GM18498 (cell line): ENCODE measurements around the gene CEP104.
A peak's percentile ranks its signal among the peaks of the same experiment; 100 is the strongest.

ENCODE experiments used
- ATAC-seq: cut with Tn5 transposase; IDR thresholded peaks from one replicate; pipeline ENCODE4 v1.9.1; 2021; ENCODE audit warnings: mild to moderate bottlenecking, moderate library complexity; ENCODE audit not compliant: unreplicated experiment

CEP104 gene

GRCh38 chr1:3779912-3780416, 77.0 kb downstream of the CEP104 start:
- ATAC-seq = no peak

DNA sequence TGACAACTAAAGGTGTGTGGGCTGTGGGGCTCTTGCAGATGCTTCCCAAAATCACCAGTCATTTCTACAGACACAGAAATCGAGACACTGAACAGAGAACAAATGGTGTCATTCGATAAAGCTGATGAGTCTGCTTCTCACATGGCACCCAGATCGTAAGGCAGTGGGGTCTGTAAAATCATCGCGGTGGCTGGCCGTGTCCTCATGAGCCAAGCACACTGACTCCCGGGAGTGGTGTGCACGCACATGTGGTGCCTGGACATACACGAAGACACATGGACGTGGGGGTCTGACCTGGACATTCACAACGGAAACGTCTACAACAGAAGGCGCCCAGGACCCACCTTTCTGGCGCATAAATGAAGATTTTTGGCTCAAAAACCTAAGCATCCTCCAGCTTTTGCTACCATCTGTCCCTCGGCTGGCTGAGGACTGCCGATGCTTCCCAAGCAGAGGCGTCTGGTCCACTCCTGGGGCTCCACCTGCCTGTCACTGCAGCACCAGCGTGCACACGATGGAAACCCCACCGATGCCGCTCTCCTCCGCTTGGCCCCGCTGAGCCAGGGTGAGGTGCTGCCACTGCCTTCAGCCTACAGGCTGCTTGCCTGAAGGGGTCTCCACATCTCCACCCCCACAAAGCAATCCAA, 77.6 kb downstream of the CEP104 start:
- no peak for ATAC-seq

DNA sequence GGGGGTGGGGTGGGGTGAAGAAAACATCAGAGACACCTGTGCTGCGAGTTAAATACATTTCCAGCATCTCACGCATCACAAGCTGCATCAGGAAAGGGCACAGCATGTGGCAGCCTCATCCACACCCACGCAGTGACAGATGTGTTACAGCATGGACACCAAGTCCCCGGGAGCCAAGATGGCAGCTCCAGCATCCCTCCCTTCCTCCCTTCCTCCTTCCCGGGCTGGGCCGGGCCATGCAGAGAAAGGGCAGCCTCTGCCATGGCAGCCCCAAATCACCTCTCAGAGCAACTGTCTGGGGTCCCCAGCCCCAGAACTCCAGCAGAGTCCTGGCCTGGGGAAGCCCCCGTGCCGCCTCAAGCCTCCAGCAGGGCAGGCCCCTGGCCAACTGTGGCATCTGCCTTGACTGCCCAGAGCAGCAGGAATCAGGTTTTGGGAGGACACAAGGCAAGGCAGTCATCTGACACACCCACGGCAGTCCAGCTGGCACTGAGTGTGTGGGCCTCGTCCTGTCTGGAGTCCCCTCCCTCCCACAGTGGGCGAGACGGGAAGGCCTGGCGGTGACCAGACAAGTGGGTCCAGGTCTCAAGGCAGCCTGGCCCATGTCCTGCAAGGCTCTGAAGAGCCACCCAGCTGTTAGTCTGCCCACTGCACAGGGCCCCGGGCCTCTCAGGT, 78.3 kb downstream of the CEP104 start:
- no peak for ATAC-seq

- no peak for ATAC-seq
Measured at GRCh38 chr1:3777647-3778589, 79.1 kb downstream of the CEP104 start.

DNA sequence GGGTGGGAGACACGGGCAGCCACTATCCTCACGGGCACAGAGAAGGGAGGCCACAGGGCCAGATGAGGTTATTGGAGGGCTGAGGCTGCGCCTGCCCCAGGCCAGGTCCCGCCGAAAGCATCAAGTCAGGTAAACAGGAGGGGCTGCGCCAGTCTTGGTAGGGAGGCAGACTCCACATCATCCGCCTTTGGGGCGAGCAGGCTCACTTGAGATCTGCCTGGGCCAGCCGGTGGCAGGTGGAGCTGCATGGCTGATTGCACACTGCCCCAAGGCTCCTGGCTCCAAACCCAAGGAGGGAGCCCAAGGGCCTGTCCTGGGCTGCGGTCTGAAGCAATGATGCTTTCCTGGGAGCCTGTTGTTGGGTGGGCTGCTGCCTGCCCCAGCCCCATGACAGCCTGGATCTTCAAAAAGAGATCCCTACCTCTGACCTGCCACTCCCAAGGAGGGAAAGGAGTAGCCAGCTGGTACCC, 79.9 kb downstream of the CEP104 start:
- ATAC-seq = no peak

DNA sequence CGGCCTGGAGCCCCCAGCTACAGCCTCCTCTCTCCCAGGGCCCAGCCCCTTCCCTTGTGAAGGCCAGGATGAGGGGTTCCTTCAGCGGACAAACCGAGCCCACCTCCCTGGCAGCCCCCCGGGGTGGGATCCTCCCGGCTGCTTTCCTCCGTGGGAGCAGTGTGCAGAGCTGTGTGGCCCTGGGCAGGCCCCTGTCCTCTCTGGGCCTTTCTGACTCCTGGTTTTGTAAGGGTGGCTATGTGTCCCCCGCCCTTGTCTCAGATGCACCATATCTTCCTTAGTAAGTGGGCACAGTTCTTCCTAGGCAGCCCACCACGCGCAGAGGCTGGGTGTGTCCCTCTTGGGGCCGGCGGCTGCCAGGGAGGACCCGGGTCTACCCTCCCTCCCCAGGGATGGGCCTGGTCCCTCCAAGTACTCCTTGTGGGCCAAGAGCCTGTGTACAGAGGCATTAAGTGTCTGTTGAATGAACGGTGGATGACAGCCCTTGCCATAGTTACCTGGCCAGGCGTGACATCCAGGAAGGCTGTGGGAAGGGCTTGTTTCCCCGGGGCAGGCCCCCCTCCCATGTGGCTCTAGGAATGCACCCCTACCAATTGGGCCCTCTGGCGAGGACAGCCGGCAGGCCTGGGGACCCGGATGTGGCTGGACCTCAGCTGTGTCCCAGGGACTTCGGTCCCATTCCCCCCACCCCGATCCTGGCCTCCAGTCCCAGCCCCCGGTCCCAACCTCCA, 80.6 kb downstream of the CEP104 start:
- ATAC-seq = no peak

- no peak for ATAC-seq
Measured at GRCh38 chr1:3775490-3776230, 81.4 kb downstream of the CEP104 start.

DNA sequence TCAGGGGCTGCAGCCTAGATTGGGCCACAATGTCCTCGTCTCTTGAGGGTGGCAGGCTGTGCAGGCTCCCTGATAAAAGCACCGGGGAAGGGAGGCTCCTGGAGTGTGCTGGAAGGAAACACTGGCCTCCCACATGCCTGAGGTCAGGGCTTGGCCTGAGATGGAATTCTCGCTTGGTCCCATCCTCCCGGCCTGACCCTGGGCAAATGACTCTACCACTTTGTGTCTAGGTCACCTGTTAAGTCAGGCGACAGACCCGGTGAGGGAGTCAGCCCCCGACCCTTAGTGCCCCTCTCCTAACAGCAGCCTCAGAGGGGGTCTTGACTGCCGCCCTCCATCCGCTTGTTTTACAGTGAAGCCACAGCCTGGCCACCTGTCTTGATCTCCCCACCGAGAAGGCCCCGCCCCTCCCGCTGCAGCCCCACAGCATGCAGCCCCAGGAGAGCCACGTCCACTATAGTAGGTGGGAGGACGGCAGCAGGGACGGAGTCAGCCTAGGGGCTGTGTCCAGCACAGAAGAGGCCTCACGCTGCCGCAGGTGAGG, 82.0 kb downstream of the CEP104 start:
- ATAC-seq = no peak

DNA sequence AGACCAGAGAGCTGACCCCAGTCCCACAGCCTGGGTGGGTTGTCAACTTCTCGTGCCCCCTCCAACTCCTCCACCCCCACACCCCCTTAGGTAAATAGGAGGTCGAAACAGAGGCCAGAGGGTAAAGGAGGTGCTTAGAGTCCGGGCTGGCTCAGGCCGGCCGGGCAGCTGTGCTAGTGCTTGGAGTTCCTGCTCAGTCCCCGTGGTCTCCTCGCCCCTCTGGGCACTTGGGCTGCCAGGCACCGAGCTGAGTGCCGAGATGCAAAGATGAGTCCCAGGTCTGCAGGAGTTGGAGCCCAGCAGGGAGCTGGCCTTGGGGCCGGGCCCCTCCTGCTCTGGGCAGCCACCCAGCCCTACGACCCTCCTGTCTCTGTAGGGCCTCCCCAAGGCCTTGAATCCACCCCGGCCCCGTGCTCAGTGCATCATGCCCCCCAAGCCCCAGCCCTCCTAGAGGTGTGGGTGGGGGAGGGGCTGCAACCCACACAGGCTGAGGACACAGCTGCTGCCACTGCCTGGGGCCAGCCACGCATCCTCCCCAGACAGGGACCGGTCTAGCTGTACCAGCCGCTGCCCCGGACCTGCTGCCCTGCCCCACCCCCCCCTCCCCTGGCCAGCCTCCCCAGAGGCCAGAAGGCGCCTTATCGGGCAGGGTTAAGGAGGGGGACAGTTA, 82.6 kb downstream of the CEP104 start:
- ATAC-seq = no peak

- no peak for ATAC-seq
Measured at GRCh38 chr1:3773572-3774275, 83.3 kb downstream of the CEP104 start.

- peak; percentile 24 for ATAC-seq
Measured at GRCh38 chr1:3772715-3773571, 84.1 kb downstream of the CEP104 start, which contains the start of gene SMIM1. TSS of gene SMIM1 (plus strand) at chr1:3772749. CDS start at chr1:3775374, 2,625 bp downstream.

GRCh38 chr1:3772027-3772714, 84.8 kb downstream of the CEP104 start:
- peak; percentile 65 for ATAC-seq

DNA sequence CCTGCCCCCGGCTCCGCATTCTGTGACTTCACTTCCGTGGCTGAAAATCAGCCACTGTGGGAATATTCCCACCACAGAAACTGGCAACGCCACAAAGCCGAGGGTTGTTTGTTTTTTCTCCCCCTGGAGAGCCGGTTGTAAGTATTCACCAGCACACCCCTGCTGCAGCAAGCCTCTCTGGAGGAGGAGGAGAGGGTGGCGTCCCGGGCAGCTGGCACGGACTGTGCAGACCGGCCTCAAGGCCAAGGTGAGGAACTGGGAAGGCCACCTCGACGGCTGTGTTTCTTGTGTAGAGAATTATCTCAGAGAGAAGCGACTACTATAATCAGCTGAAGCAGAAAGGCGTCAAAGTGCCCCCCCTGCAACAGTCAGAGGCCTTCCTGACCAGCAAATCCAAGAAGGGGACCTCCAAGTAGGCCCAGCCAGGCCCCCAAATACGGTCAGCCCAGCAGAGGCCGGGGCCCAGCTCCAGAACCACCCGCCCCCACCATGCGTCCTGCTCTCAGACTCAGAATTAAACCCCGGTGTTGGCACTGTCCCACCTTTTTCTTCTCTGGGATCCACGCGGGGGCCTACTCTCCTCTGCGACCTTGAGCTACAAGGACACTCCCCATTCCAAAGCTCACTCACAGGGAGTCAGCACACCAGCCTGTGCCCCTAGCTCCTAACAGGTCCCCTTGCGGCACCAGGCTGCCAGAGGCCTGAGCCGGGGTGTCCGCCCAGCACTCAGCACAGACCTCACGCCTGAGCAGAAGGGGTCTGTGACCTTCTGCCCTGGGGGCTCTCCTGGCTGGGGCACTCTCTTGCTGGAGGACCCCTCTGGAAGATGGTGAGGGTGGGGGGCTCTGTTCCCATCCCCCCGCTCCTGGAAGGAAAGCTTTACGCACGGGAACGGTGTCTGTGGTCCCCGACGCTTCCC, 85.6 kb downstream of the CEP104 start:
- ATAC-seq = no peak

DNA sequence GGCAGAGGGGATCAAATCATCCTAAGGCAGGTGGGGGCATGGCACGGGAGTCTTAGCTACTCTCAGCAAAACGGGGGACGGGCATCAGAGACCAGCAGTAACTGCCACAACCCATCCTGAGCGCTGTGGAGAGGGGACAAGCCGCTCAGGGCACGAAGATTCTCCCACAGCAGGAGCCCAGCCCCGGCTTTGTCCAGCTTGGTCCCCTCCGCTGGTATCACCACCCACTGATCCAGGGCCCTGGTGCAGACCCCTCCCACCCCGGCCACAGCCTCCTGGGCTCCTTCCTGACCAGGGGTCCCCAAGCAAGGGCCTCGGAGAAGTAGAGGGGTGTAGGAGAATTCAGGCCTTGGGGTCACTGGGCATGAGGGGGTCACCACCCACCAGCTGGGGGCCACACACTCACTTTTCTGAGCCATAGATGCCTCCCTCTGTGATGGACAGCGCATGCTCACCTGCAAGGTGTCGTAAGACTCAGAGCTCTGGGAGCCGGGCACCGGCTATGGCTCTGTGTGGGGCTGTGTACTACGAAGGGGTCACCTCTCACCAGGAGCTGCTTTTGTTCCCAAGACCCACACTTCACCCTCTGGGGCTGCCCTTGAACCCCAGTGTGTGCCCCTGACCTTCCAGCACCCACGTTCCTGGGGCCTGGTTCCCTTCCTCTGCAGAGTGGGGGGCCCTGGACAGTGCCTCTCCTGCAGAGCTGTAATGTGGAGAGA, 86.8 kb downstream of the CEP104 start:
- no peak for ATAC-seq

GRCh38 chr1:3768811-3769390, 88.1 kb downstream of the CEP104 start:
- no peak for ATAC-seq
